Mesendoderm (in vitro differentiated cells): ENCODE measurements around the gene PUSL1.

ENCODE experiments used
- DNase-seq: peaks from one replicate; pipeline ENCODE4 v3.0.0; 2013
- H2AK5ac ChIP-seq: 2 replicates; pipeline ENCODE4 v1.6.1; 2013; ENCODE audit warnings: low read length, inconsistent platforms
- H2BK120ac ChIP-seq: 2 replicates; pipeline ENCODE4 v1.6.1; 2013; ENCODE audit warnings: low read depth, mild to moderate bottlenecking, low read length, moderate library complexity, mixed read lengths
- H2BK15ac ChIP-seq: replicated peaks from 2 replicates; pipeline ENCODE4 v1.6.1; 2013; ENCODE audit warnings: low read depth, mild to moderate bottlenecking, moderate library complexity
- H2BK5ac ChIP-seq: 2 replicates; pipeline ENCODE4 v1.6.1; 2013; ENCODE audit warnings: low read length, inconsistent platforms
- H3K18ac ChIP-seq: 2 replicates; pipeline ENCODE4 v1.6.1; 2013; ENCODE audit warnings: mild to moderate bottlenecking, low read length, mixed read lengths
- H3K23ac ChIP-seq: one replicate; pipeline ENCODE4 v1.6.1; 2013; ENCODE audit warnings: low read length
- H3K27ac ChIP-seq: 2 replicates; pipeline ENCODE4 v1.5.1; 2013; ENCODE audit warnings: low read depth, mild to moderate bottlenecking, inconsistent platforms, low read length, moderate library complexity
- H3K27me3 ChIP-seq: 2 replicates; pipeline ENCODE4 v1.6.1; 2013; ENCODE audit warnings: low read length, control low read depth, mild to moderate bottlenecking, inconsistent platforms; ENCODE audit not compliant: insufficient read depth, poor library complexity
- H3K36me3 ChIP-seq: 2 replicates; pipeline ENCODE4 v1.6.1; 2013; ENCODE audit warnings: low read length, inconsistent platforms; ENCODE audit not compliant: control insufficient read depth, insufficient read depth
- H3K4ac ChIP-seq: one replicate; pipeline ENCODE4 v1.6.1; 2013; ENCODE audit warnings: low read depth, mild to moderate bottlenecking, low read length, moderate library complexity
- H3K4me1 ChIP-seq: 2 replicates; pipeline ENCODE4 v1.6.1; 2013; ENCODE audit warnings: low read depth, low read length, inconsistent platforms; ENCODE audit not compliant: control insufficient read depth
- H3K4me2 ChIP-seq: 2 replicates; pipeline ENCODE4 v1.6.1; 2013; ENCODE audit warnings: low read length
- H3K4me3 ChIP-seq: 2 replicates; pipeline ENCODE4 v1.5.1; 2013; ENCODE audit warnings: mild to moderate bottlenecking, low read length
- H3K56ac ChIP-seq: one replicate; pipeline ENCODE4 v1.6.1; 2013; ENCODE audit warnings: low read length
- H3K79me1 ChIP-seq: 2 replicates; pipeline ENCODE4 v1.6.1; 2013; ENCODE audit warnings: low read length, inconsistent platforms
- H3K79me2 ChIP-seq: 2 replicates; pipeline ENCODE4 v1.6.1; 2013; ENCODE audit warnings: mild to moderate bottlenecking, low read length; ENCODE audit not compliant: control insufficient read depth, insufficient read depth
- H3K9ac ChIP-seq: 2 replicates; pipeline ENCODE4 v1.6.1; 2013; ENCODE audit warnings: low read length, inconsistent platforms
- H4K5ac ChIP-seq: one replicate; pipeline ENCODE4 v1.6.1; 2013; ENCODE audit warnings: low read length
- H4K8ac ChIP-seq: one replicate; pipeline ENCODE4 v1.6.1; 2013; ENCODE audit warnings: low read depth, mild to moderate bottlenecking, control low read depth, low read length, moderate library complexity
- WGBS: extraction: QIAGEN DNeasy Blood & Tissue Kit; methylation state at CpG from one replicate; pipeline ENCODE4 v1.1.7; 2013; ENCODE audit warnings: low lambda C conversion rate, missing lambda C conversion rate; ENCODE audit not compliant: insufficient coverage; ENCODE audit errors: extremely low coverage; 5-methylcytosine and 5-hydroxymethylcytosine counted together

Gene PUSL1

GRCh38 chr1:1274931-1275431 lies 33.4 kb upstream of the PUSL1 start:
- H2BK5ac ChIP-seq, result no peak overlapping the region
- no peak overlapping the region for H2BK120ac ChIP-seq
- no peak overlapping the region for H4K5ac ChIP-seq
- H3K4me2 ChIP-seq, result no peak overlapping the region
- no peak overlapping the region for H3K23ac ChIP-seq
- peaks cover 5% of the 10 kb centered on the region for H3K4me1 ChIP-seq
- no peak overlapping the region for H3K9ac ChIP-seq
- peak overlapping the region; percentile 89 for H3K56ac ChIP-seq
- H3K27me3 ChIP-seq, result no peaks in the 10 kb centered on the region
- H2AK5ac ChIP-seq, result no peak overlapping the region
- H3K36me3 ChIP-seq, result no peaks in the 10 kb centered on the region
- no peak for DNase-seq
- H3K79me1 ChIP-seq, result peaks cover 22% of the 10 kb centered on the region
- H3K27ac ChIP-seq, result no peak overlapping the region
- no peak overlapping the region for H3K4me3 ChIP-seq
- H4K8ac ChIP-seq, result no peak overlapping the region
- H2BK15ac ChIP-seq, result no peak overlapping the region
- no peak overlapping the region for H3K18ac ChIP-seq
- no CpG with 5 or more reads among the region's 15 CpGs for WGBS
- H3K79me2 ChIP-seq, result peaks cover 33% of the 10 kb centered on the region
- H3K4ac ChIP-seq, result no peak overlapping the region

- Histone ChIP-seq H3K27ac (no peak overlapping the region), H3K4me3 (no peak overlapping the region), H2AK5ac (no peak overlapping the region), H3K4me1 (peaks cover 5% of the 10 kb centered on the region), H3K27me3 (no peaks in the 10 kb centered on the region), H3K79me1 (peaks cover 16% of the 10 kb centered on the region), H3K4ac (no peak overlapping the region), H2BK5ac (no peak overlapping the region), H3K9ac (no peak overlapping the region), H3K79me2 (peaks cover 24% of the 10 kb centered on the region), H3K18ac (no peak overlapping the region), H4K5ac (no peak overlapping the region), H2BK15ac (no peak overlapping the region), H3K56ac (no peak overlapping the region), H3K4me2 (no peak overlapping the region), H3K36me3 (no peaks in the 10 kb centered on the region), H4K8ac (no peak overlapping the region), H2BK120ac (no peak overlapping the region), H3K23ac (no peak overlapping the region)
- DNase-seq, result no peak
- no CpG with 5 or more reads among the region's 9 CpGs for WGBS
Observed at GRCh38 chr1:1275836-1276235, 32.6 kb upstream of the PUSL1 start.

DNA sequence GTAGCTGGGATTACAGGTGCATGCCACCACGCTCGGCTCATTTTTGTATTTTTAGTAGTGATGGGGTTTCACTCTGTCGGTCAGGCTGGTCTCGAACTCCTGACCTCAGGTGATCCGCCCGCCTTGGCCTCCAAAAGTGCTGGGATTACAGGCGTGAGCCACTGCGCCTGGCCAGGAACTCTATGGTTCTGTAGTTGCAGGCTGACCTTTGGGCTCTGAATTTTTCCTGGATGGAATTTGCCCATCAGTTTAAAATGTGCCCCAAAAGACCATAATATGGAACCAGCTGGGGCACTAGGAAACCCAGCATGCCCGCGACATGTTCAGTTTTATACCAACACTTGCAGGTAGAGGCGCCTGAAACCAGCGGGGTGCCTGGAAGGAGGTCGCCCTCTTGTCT lies 29.8 kb upstream of the PUSL1 start:
- H2AK5ac ChIP-seq, result no peak overlapping the region
- no peak for DNase-seq
- WGBS, result no CpG with 5 or more reads among the region's 13 CpGs

DNA sequence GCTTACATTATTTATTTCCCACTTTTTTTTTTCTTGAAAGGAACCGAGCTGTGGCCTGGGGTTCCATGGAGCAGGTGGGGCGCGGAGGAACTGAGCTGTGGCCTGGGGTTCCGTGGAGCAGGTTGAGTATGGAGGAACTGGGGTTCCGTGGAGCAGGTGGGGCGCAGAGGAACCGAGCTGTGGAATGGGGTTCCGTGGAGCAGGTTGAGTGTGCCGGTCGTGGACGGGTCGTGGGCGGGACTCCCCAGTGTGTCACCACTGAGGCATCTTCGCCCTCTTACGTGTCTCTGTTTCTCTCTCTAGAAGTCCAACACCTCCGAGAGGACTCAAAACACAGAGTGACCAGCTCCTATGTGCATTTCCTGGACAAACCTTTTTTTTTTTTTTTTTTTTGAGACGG lies 29.4 kb upstream of the PUSL1 start:
- Histone ChIP-seq H4K5ac (no peak overlapping the region), H3K79me1 (no peaks in the 10 kb centered on the region), H2BK5ac (no peak overlapping the region), H3K9ac (no peak overlapping the region), H4K8ac (no peak overlapping the region), H2BK120ac (no peak overlapping the region), H3K23ac (no peak overlapping the region), H2AK5ac (no peak overlapping the region), H2BK15ac (no peak overlapping the region), H3K36me3 (no peaks in the 10 kb centered on the region), H3K56ac (no peak overlapping the region), H3K18ac (no peak overlapping the region), H3K4me3 (no peak overlapping the region), H3K27me3 (no peaks in the 10 kb centered on the region), H3K4ac (no peak overlapping the region), H3K4me1 (no peaks in the 10 kb centered on the region), H3K79me2 (no peaks in the 10 kb centered on the region), H3K4me2 (no peak overlapping the region), H3K27ac (no peak overlapping the region)
- no CpG with 5 or more reads among the region's 17 CpGs for WGBS
- no peak for DNase-seq

More for the DNA sequence above, 29.8 kb upstream of the PUSL1 start:
- no peaks in the 10 kb centered on the region for H3K36me3 ChIP-seq
- H3K4me2 ChIP-seq, result no peak overlapping the region
- no peaks in the 10 kb centered on the region for H3K79me1 ChIP-seq
- H2BK120ac ChIP-seq, result no peak overlapping the region
- H3K27ac ChIP-seq, result no peak overlapping the region
- no peak overlapping the region for H3K4ac ChIP-seq
- no peak overlapping the region for H3K23ac ChIP-seq
- no peak overlapping the region for H4K8ac ChIP-seq
- H3K79me2 ChIP-seq, result no peaks in the 10 kb centered on the region
- no peak overlapping the region for H3K9ac ChIP-seq
- H3K27me3 ChIP-seq, result no peaks in the 10 kb centered on the region
- H2BK15ac ChIP-seq, result no peak overlapping the region
- H4K5ac ChIP-seq, result no peak overlapping the region
- no peak overlapping the region for H3K56ac ChIP-seq
- H3K18ac ChIP-seq, result no peak overlapping the region
- H3K4me3 ChIP-seq, result no peak overlapping the region
- no peaks in the 10 kb centered on the region for H3K4me1 ChIP-seq
- no peak overlapping the region for H2BK5ac ChIP-seq

DNA sequence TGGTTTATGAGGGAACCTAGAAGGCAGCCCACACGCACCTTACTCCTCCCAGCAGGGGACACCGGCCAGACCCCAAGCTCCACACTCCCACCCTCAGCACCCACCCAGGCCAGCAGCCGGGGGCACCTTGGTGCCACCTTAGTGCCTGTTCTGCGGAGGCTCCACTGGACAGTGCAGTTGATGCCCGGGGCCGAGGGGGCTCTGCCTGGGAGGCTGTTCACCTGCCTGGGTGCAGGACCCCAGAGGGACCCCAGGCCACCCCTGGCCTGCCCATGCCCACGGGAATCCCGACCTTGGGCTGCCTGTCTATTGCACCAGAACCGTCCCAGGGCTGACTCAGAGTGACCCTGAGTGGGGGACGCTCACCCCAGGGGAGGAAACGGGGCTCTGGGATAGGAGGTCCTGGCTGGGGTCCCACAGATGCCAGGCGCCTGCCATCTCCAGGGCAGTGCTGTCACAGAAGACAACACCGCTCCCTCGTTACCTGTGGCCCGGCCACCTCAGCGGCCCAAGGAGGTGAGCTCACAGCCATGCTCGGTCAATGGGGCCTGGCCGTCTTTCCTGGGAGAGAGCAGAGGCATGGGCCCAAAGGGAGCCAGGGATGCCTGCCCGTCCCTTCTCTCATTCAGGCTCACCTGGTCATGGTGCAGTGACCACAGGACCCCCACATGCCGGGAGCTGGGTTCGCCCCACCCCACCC lies 27.5 kb upstream of the PUSL1 start:
- Histone ChIP-seq H2BK120ac (no peak overlapping the region), H3K4me3 (no peak overlapping the region), H3K4ac (no peak overlapping the region), H3K18ac (no peak overlapping the region), H3K36me3 (no peaks in the 10 kb centered on the region), H3K27me3 (no peaks in the 10 kb centered on the region), H3K4me1 (no peaks in the 10 kb centered on the region), H3K27ac (no peak overlapping the region), H2BK5ac (no peak overlapping the region), H3K4me2 (no peak overlapping the region), H2AK5ac (no peak overlapping the region), H2BK15ac (no peak overlapping the region), H3K79me2 (no peaks in the 10 kb centered on the region), H3K56ac (no peak overlapping the region), H4K5ac (no peak overlapping the region), H4K8ac (no peak overlapping the region), H3K23ac (no peak overlapping the region), H3K79me1 (no peaks in the 10 kb centered on the region), H3K9ac (no peak overlapping the region)
- no CpG with 5 or more reads among the region's 21 CpGs for WGBS
- no peak for DNase-seq
